DMS53 treated with DMSO at 0.1 percent for 48 hours (cell line): ENCODE results near the gene LRRC41.

Experiments
- DNase-seq: peaks from one replicate; lab custom pipeline; 2025; ENCODE audit not compliant: unreplicated experiment; lab: John Stamatoyannopoulos, UW

LRRC41 gene

GRCh38 chr1:46288485-46289133, 14.8 kb downstream of the LRRC41 start:
- no peak for DNase-seq

- DNase-seq: peak; percentile 98
Observed at GRCh38 chr1:46285730-46286477, 17.5 kb downstream of the LRRC41 start.

- no peak for DNase-seq
Observed at GRCh38 chr1:46284597-46285564, 18.5 kb downstream of the LRRC41 start.

GRCh38 chr1:46284058-46284457, 19.4 kb downstream of the LRRC41 start:
- DNase-seq: no peak

GRCh38 chr1:46281021-46281420, 22.4 kb downstream of the LRRC41 start:
- DNase-seq: no peak

- no peak for DNase-seq
Observed at GRCh38 chr1:46280092-46280491, 23.3 kb downstream of the LRRC41 start.

- no peak for DNase-seq
Observed at GRCh38 chr1:46278807-46279206, 24.6 kb downstream of the LRRC41 start.

- DNase-seq: no peak
Observed at GRCh38 chr1:46277658-46278373, 25.6 kb downstream of the LRRC41 start.

- no peak for DNase-seq
Observed at GRCh38 chr1:46275030-46275337, 28.4 kb downstream of the LRRC41 start.

- peak; percentile 37 for DNase-seq
Observed at GRCh38 chr1:46274225-46275029, 29.0 kb downstream of the LRRC41 start.

- DNase-seq: no peak
Observed at GRCh38 chr1:46268578-46268977, 34.8 kb downstream of the LRRC41 start.

GRCh38 chr1:46263146-46263545, 40.3 kb downstream of the LRRC41 start:
- no peak for DNase-seq

- no peak for DNase-seq
Observed at GRCh38 chr1:46262508-46262907, 40.9 kb downstream of the LRRC41 start.

GRCh38 chr1:46256523-46256922, 46.9 kb downstream of the LRRC41 start:
- no peak for DNase-seq

GRCh38 chr1:46254668-46255067, 48.7 kb downstream of the LRRC41 start:
- DNase-seq: no peak

- DNase-seq: peak; percentile 44
Observed at GRCh38 chr1:46248122-46248920, 55.1 kb downstream of the LRRC41 start.

GRCh38 chr1:46247436-46248121, 55.8 kb downstream of the LRRC41 start, which contains the start of gene RAD54L:
Gene RAD54L (plus strand): TSS chr1:46247763. CDS start chr1:46248406, 643 bp downstream.
- DNase-seq: peak; percentile 99

- DNase-seq: peak; percentile 99
Observed at GRCh38 chr1:46246548-46247435, 56.6 kb downstream of the LRRC41 start.
